Ascending aorta (tissue), 2 donors: ENCODE results near the gene KHNYN. TPM values are rescaled to one million over a fixed set of nuclear protein-coding genes. Genes with fewer than 3 reads are reported as not detected.
"Not testable (repeated sequence)": the region's sequence is repeated elsewhere in the genome, so short reads cannot be mapped to it uniquely, and the experiment has no call there.

Experiments
- DNase-seq, 2 donors: peaks; one replicate each; pipeline ENCODE4 v3.0.0-alpha.2; 2019; ENCODE audit warnings: low spot score in 2 of 2
- H3K27ac ChIP-seq, 2 donors: fragments of 200-600 bp; sonication (generic); one replicate each; pipeline ENCODE4 v1.5.1; 2016 to 2017; ENCODE audit warnings: mild to moderate bottlenecking in 1 of 2
- H3K27me3 ChIP-seq: fragments of 200-600 bp; sonication (generic); one replicate; pipeline ENCODE4 v1.5.1; 2017
- H3K36me3 ChIP-seq, 2 donors: fragments of 200-600 bp; sonication (generic); one replicate each; pipeline ENCODE4 v1.5.1; 2016
- H3K4me1 ChIP-seq, 2 donors: fragments of 200-600 bp; sonication (generic); one replicate each; pipeline ENCODE4 v1.5.1; 2016 to 2017; ENCODE audit warnings: mild to moderate bottlenecking in 1 of 2
- H3K4me3 ChIP-seq, 2 donors: fragments of 200-600 bp; sonication (generic); one replicate each; pipeline ENCODE4 v1.5.1; 2016 to 2017; ENCODE audit warnings: mild to moderate bottlenecking in 1 of 2
- H3K9me3 ChIP-seq, 2 donors: fragments of 200-600 bp; sonication (generic); one replicate each; pipeline ENCODE4 v1.5.1; 2016
- intact Hi-C: fragments of 100-400 bp; cut with DNase I; formaldehyde crosslinking; loops from one replicate; pipeline ENCODE4 v1.15.1; 2023
- total RNA-seq: library from RNA; depleted of rRNA; stranded (reverse); fragments of >200 nt; gene quantifications from one replicate; pipeline ENCODE4 v1.1.0, GENCODE V29; 2016
- TF ChIP-seq, protein P1 (sequence below), 3 experiments: fragments of 200-600 bp in 2 of 3; fragments of 450-650 bp in 1 of 3; sonication (generic) in 2 of 3; IDR thresholded peaks; one replicate each; pipeline ENCODE4 v1.5.1; 2016 to 2019; ENCODE audit warnings: antibody characterized with exemption in 3 of 3, mild to moderate bottlenecking in 1 of 3, moderate library complexity in 1 of 3

Gene KHNYN
- total RNA-seq, 1 donor from 2014 or later, result 70.4 TPM

DNA sequence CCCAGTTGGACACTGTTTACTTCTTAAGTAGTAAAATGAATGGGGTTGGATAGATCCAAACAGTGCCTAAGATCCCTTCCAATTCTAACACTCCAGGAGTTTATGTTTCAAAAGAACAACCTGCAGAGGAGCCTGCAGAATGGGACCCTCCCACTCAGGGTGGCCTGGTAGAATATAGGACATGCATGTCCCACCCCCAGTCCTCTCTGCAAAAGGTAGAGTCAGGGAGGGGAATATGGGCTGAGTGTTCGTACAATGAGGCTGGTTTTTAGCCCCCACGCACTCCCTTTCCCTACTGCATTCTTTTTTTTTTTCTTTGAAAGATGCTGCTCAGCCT, 42.8 kb upstream of the KHNYN start:
- Histone ChIP-seq H3K4me3 (no peak overlapping the region), H3K36me3 (no peaks in the 10 kb centered on the region), H3K27me3 (no peaks in the 10 kb centered on the region), H3K9me3 (no peaks in the 10 kb centered on the region), H3K27ac (no peak overlapping the region), H3K4me1 (no peaks in the 10 kb centered on the region)
- DNase-seq, result no peak
- intact Hi-C loops, result no loop called here
- TF ChIP-seq, protein P1, sequence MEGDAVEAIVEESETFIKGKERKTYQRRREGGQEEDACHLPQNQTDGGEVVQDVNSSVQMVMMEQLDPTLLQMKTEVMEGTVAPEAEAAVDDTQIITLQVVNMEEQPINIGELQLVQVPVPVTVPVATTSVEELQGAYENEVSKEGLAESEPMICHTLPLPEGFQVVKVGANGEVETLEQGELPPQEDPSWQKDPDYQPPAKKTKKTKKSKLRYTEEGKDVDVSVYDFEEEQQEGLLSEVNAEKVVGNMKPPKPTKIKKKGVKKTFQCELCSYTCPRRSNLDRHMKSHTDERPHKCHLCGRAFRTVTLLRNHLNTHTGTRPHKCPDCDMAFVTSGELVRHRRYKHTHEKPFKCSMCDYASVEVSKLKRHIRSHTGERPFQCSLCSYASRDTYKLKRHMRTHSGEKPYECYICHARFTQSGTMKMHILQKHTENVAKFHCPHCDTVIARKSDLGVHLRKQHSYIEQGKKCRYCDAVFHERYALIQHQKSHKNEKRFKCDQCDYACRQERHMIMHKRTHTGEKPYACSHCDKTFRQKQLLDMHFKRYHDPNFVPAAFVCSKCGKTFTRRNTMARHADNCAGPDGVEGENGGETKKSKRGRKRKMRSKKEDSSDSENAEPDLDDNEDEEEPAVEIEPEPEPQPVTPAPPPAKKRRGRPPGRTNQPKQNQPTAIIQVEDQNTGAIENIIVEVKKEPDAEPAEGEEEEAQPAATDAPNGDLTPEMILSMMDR (IDR thresholded peaks at IDR 0.05), result no peak

DNA sequence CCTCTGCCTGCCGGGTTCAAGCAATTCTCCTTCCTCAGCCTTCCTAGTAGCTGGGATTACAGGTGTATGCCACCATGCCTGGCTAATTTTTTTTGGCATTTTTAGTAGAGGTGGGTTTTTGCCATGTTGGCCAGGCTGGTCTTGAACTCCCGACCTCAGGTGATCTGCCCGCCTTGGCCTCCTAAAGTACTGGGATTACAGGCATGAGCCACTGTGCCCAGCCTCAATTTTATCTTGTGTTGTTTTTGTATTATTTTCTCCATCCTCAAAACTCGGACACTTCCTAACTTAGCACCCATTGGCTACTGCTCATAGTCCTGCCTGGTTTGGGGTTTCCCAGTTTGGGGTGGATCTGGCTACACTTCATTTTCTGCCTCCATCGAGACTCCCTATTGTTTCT, 42.2 kb upstream of the KHNYN start:
- H3K9me3 ChIP-seq, DNase-seq, H3K4me1 ChIP-seq, H3K27me3 ChIP-seq, H3K27ac ChIP-seq, H3K36me3 ChIP-seq, intact Hi-C loops, H3K4me3 ChIP-seq: not testable (repeated sequence)

DNA sequence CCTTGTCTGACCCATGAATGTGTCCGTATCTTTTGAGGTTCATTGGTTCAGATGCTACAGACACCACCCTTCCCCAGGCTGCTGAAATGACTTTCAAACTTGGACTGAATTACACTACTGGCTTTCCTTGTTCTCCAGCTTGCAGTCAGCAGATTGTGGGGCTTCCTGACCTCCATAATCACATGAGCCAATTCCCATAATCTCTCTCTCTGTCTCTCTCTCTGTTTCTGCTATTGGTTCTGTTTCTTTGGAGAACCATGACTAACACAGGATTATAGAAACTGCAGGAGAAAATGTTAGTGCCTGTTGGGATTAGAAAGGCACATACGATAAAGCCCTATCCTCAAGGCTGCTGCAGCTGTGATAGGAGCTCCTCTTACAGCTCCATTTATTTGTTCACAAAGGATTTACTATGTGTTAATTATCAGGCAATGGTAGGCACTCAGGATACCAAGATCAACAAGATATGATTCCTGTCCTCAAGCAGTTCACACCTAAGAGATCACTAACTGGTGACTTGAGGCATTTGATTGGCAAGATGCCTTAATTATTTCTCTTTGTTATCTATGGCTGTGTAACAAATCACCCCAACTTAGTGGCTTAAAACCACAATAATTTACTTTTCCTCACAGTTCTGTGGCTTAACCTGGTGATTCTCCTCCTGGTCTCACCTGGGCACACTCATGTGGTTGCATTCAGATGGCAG, 41.1 kb upstream of the KHNYN start:
- Histone ChIP-seq H3K27ac (no peak overlapping the region), H3K9me3 (no peaks in the 10 kb centered on the region), H3K4me3 (no peak overlapping the region), H3K27me3 (no peaks in the 10 kb centered on the region), H3K36me3 (no peaks in the 10 kb centered on the region), H3K4me1 (no peaks in the 10 kb centered on the region)
- TF ChIP-seq, protein P1 (IDR thresholded peaks at IDR 0.05), result no peak
- intact Hi-C loops, result no loop called here
- no peak for DNase-seq

DNA sequence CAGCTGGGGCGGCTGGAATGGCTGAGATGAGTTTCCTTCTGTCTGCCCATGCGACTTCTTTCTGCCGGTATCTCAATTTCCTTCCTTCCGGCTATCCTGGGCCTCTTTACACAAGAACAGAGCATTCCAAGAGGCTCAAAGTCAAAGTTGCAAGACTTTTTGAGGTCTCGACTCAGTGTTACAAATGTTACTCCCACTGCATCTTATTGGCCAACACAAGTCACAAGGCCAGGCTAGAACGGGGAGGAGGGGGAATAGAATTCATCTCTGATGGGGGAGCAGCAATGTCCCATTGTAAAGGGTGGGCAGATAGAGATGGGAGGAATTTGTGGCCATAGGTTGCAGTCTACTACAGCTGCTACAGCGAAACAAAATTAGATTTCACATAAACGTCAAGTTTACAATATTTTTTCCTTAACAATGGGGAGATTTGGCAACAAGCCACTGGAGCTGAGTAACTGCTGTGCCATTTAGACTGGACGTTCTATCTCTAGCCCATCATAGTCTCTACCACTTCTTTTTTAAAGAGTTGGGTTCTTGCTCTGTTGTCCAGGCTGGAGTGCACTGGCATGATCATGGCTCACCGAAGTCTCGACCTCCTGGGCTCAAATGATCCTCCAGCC, 40.4 kb upstream of the KHNYN start:
- Histone ChIP-seq H3K9me3 (no peaks in the 10 kb centered on the region), H3K27ac (no peak overlapping the region), H3K4me3 (no peak overlapping the region), H3K4me1 (no peaks in the 10 kb centered on the region), H3K27me3 (no peaks in the 10 kb centered on the region), H3K36me3 (no peaks in the 10 kb centered on the region)
- TF ChIP-seq, protein P1 (IDR thresholded peaks at IDR 0.05), result no peak
- DNase-seq, result no peak
- intact Hi-C loops, result no loop called here

DNA sequence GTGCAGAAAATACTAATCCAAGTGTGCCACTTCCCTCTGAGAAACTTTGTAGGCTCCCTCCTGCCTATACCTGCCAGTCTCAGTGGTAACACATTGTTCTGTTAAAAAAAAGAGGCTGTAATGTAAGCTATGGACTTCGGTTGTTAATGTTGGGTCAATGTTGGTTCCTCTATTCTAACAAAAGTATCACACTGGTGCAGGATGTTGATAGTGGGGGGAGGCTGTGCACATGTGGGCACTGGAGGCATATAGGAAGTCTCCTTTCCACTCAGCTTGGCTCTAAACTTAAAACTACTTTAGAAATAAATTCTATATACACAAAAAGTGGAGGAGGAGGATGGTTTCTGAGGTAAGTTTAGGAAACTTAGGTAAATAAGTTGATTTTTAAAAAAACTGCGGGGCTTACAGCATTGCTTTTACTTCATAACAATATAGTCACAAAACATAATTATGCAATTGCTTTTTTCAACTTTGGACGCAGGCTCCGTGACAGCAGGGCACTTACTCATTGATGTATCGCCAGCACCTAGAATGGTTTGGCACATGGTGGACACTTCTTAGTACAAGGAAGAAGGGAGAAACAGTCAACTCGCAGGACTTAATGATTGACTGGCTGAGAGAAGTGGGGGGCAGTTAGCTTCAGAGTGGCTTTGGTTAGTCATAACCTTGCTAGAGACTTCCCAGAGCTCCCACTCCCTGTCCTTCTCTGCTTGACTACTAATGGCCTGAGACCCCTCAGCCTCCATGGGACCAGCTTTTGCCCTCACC, 38.9 kb upstream of the KHNYN start:
- Histone ChIP-seq H3K36me3 (no peaks in the 10 kb centered on the region), H3K9me3 (no peaks in the 10 kb centered on the region), H3K4me3 (no peak overlapping the region), H3K4me1 (no peaks in the 10 kb centered on the region), H3K27me3 (no peaks in the 10 kb centered on the region), H3K27ac (no peak overlapping the region)
- intact Hi-C loops, result no loop called here
- no peak for DNase-seq
- TF ChIP-seq, protein P1 (IDR thresholded peaks at IDR 0.05), result no peak
